ENCODE results near the gene PPP1R37.

The PPP1R37 gene

DNA sequence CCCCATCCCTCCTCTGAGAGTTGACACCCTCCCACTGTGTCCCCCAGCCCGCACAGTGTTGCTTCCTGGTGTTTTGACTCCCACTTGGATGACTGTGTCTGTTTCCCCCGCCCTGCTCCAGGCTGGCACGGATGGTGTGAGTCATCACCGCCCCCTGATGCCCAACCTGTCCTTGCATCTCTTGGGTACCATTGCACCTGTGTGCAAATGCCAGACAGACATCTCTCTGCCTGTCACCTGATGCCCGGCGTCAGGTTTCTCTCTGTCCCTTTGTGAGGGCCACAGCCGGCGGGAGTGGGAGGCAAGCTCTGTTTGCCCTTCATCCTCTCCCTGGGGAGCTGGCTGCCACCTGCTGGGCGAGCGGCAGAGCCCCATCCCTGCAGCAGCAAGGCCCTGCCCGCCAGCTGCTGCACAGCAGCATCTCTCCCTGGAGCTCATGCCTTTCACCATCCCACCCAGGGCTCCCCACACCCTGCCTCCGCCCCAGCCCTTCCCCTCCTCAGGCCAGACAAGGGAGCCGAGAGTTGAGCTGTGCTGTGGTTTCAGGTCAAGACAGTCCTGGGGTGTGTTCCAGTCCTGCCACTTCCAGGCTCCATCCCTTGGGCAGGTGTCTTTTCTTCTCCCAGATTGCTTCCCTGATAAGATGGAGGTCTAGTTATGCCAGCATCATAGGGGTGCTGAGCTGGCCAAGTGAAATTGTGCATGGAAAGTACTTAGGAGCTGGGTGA is 38.1 kb downstream of the PPP1R37 start:
- no peaks in the 10 kb centered on the region for H3K4me1 ChIP-seq (ENCODE audit: control insufficient read depth in 1 of 2, insufficient read depth in 2 of 2, low read length in 2 of 2)
- no peaks in the 10 kb centered on the region for H3K27me3 ChIP-seq (ENCODE audit: low read depth, low read length)
- no peak overlapping the region for H3K4me3 ChIP-seq (ENCODE audit: low read depth in 1 of 2, low read length in 2 of 2)
- no peaks in the 10 kb centered on the region for H3K9me3 ChIP-seq (ENCODE audit: control insufficient read depth in 1 of 2, low read length in 2 of 2)
- H3K36me3 ChIP-seq (ENCODE audit: control insufficient read depth in 1 of 2, insufficient read depth in 2 of 2, low read length in 2 of 2), result peaks cover 0 to 6% of the 10 kb centered on the region in 2 donors
- H3K27ac ChIP-seq (ENCODE audit: low read length), result no peak overlapping the region

DNA sequence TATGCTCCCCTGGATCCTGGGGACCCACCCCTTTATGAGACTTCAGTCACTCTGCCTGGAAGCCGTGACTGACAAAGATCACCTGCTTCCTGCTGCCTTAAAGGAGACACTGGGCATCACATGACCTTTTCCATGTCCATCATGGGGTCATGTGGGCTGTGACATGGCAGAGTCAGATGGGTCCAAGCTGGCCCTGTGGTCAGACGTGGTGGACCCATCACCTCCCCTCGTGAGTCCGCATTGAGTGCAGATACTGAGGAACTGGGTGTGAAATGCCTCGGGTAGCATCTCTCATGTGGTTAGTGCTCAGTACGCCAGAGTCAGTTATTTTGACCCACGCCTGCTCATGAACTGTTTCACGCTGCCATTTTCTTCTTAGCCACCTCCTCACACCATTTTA is 40.7 kb downstream of the PPP1R37 start:
- Histone ChIP-seq H3K27ac (ENCODE audit: low read length) (no peak overlapping the region), H3K4me3 (ENCODE audit: low read depth in 1 of 2, low read length in 2 of 2) (no peak overlapping the region), H3K4me1 (ENCODE audit: control insufficient read depth in 1 of 2, insufficient read depth in 2 of 2, low read length in 2 of 2) (peaks cover 3 to 11% of the 10 kb centered on the region in 2 donors), H3K9me3 (ENCODE audit: control insufficient read depth in 1 of 2, low read length in 2 of 2) (no peaks in the 10 kb centered on the region), H3K27me3 (ENCODE audit: low read depth, low read length) (no peaks in the 10 kb centered on the region), H3K36me3 (ENCODE audit: control insufficient read depth in 1 of 2, insufficient read depth in 2 of 2, low read length in 2 of 2) (peaks cover 0 to 3% of the 10 kb centered on the region in 2 donors)

DNA sequence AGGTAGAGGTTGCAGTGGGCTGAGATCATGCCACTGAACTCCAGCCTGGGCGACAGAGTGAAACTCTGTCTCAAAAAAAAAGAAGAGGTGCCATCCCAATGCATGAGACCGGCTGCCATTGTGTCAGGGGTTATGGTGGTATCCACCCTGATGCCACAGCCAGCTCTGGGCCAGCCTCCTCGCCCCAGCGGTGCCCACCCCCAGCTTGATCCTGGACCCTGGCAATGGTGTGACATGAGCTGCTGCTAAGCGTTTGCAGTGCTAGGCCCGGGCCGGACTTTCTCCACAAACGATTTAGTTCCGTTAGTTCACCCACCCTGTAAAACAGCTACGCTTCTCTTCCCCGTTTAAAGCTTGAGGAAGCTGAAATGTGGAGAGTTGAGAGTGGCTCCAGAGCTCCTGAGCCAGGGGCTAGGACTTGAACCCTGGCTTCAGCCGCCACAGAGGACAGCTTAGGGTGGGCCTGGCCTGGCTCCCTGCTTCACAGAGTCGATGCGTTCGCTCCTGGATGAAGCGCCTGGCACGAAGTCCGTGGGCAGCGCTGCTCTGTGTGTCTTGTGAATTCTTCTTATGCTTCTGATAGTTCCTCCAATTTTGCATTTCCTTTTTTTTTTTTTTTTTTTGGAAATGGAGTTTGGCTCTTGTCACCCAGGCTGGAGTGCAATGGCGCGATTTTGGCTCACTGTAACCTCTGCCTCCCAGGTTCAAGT is 42.4 kb downstream of the PPP1R37 start:
- Histone ChIP-seq H3K36me3 (ENCODE audit: control insufficient read depth in 1 of 2, insufficient read depth in 2 of 2, low read length in 2 of 2) (peaks cover 0 to under 1% of the 10 kb centered on the region in 2 donors), H3K4me1 (ENCODE audit: control insufficient read depth in 1 of 2, insufficient read depth in 2 of 2, low read length in 2 of 2) (peaks cover 3 to 11% of the 10 kb centered on the region in 2 donors), H3K27me3 (ENCODE audit: low read depth, low read length) (no peaks in the 10 kb centered on the region), H3K27ac (ENCODE audit: low read length) (no peak overlapping the region), H3K9me3 (ENCODE audit: control insufficient read depth in 1 of 2, low read length in 2 of 2) (no peaks in the 10 kb centered on the region), H3K4me3 (ENCODE audit: low read depth in 1 of 2, low read length in 2 of 2) (no peak overlapping the region)

DNA sequence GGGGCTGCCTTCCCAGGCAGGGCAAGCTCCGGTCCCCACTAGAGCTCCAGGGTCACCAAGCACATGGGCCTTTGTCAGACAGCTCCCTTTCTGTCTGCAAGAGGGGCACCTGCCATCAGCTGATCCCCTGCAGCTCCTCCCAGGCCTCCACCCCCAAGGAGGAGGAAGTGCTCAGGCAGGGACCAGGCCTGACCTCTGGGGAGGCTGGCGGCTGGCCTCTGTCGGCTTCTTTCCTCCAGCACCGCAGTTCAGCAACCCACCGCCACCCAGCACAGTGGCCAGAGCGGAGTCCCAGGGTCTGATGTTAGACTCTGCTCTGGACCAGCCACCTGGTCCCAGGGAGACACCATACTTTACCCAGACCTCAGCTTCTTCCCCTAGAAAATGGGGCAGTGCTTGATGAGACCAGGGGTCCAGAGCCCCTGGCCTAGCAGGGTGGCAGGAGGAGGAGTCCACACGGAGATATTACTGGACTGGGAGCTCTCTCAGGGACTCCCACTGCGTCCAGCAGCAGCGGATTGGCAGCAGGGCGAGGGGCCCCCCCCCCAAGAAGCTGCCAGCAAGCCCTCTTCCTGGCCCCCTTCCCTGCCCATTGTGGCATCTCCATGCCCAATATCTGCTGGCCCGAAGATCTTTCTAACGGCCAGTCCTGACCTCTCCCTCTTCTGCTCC is 43.7 kb downstream of the PPP1R37 start:
- H3K36me3 ChIP-seq (ENCODE audit: control insufficient read depth in 1 of 2, insufficient read depth in 2 of 2, low read length in 2 of 2), result peaks cover 0 to 14% of the 10 kb centered on the region in 2 donors
- no peaks in the 10 kb centered on the region for H3K27me3 ChIP-seq (ENCODE audit: low read depth, low read length)
- no peak overlapping the region for H3K4me3 ChIP-seq (ENCODE audit: low read depth in 1 of 2, low read length in 2 of 2)
- no peak overlapping the region for H3K27ac ChIP-seq (ENCODE audit: low read length)
- peaks cover 3 to 11% of the 10 kb centered on the region in 2 donors for H3K4me1 ChIP-seq (ENCODE audit: control insufficient read depth in 1 of 2, insufficient read depth in 2 of 2, low read length in 2 of 2)
- no peaks in the 10 kb centered on the region for H3K9me3 ChIP-seq (ENCODE audit: control insufficient read depth in 1 of 2, low read length in 2 of 2)

DNA sequence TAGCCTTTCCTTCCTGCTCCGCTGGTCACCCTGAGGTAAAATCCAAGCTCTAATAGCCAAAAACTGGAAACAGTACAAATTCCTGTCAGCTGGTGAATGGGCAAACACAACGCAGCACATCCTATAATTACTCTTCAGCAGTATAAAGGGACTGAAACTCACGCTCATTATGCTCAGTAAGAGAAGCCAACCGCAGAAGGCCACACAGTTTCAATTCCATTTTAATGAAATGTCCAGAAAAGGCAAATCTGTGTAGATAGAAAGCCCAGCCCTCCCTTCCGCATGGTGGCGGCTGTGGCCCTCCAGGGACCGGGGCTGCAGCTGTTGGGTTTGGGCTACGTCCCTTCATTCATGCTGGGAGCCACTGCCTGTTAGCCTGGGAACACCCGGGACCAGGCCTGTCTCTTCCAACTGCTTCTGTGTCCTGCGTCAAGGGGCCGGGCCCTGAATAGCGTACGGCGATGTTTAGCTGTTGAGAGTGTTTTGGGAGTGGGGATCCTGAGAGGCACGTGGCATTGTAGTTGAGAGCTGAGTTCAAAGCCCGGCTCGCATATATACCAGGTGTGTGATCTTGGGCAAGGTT is 44.3 kb downstream of the PPP1R37 start:
- H3K27ac ChIP-seq (ENCODE audit: low read length), result no peak overlapping the region
- no peaks in the 10 kb centered on the region for H3K27me3 ChIP-seq (ENCODE audit: low read depth, low read length)
- H3K4me3 ChIP-seq (ENCODE audit: low read depth in 1 of 2, low read length in 2 of 2), result no peak overlapping the region
- H3K4me1 ChIP-seq (ENCODE audit: control insufficient read depth in 1 of 2, insufficient read depth in 2 of 2, low read length in 2 of 2), result peaks cover 3 to 11% of the 10 kb centered on the region in 2 donors
- H3K9me3 ChIP-seq (ENCODE audit: control insufficient read depth in 1 of 2, low read length in 2 of 2), result no peaks in the 10 kb centered on the region
- peaks cover 1 to 20% of the 10 kb centered on the region in 2 donors for H3K36me3 ChIP-seq (ENCODE audit: control insufficient read depth in 1 of 2, insufficient read depth in 2 of 2, low read length in 2 of 2)

DNA sequence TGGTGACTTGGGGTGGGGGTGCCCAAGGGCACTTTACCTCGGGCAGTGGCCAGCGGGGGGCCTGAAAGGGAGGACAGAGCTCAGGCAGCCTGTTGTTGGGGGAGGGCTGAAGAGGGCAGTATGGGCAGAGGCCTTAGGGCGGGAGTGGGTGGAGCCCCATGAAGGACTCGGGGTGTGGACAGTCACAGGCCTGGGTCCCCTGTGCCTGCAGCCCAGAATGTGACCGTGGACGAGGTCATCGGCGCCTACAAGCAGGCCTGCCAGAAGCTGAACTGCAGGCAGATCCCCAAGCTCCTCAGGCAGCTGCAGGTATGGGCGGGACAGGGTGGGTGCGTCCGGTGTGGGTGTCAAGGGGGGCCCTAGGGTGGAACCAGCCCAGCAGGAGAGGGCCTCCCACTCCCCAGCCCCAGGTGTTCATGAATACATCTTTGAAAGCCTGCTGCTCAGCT is 45.3 kb downstream of the PPP1R37 start:
- Histone ChIP-seq H3K4me1 (ENCODE audit: control insufficient read depth in 1 of 2, insufficient read depth in 2 of 2, low read length in 2 of 2) (peaks cover 3 to 11% of the 10 kb centered on the region in 2 donors), H3K27ac (ENCODE audit: low read length) (no peak overlapping the region), H3K9me3 (ENCODE audit: control insufficient read depth in 1 of 2, low read length in 2 of 2) (no peaks in the 10 kb centered on the region), H3K36me3 (ENCODE audit: control insufficient read depth in 1 of 2, insufficient read depth in 2 of 2, low read length in 2 of 2) (peaks cover 4 to 30% of the 10 kb centered on the region in 2 donors), H3K4me3 (ENCODE audit: low read depth in 1 of 2, low read length in 2 of 2) (no peak overlapping the region), H3K27me3 (ENCODE audit: low read depth, low read length) (no peaks in the 10 kb centered on the region)

DNA sequence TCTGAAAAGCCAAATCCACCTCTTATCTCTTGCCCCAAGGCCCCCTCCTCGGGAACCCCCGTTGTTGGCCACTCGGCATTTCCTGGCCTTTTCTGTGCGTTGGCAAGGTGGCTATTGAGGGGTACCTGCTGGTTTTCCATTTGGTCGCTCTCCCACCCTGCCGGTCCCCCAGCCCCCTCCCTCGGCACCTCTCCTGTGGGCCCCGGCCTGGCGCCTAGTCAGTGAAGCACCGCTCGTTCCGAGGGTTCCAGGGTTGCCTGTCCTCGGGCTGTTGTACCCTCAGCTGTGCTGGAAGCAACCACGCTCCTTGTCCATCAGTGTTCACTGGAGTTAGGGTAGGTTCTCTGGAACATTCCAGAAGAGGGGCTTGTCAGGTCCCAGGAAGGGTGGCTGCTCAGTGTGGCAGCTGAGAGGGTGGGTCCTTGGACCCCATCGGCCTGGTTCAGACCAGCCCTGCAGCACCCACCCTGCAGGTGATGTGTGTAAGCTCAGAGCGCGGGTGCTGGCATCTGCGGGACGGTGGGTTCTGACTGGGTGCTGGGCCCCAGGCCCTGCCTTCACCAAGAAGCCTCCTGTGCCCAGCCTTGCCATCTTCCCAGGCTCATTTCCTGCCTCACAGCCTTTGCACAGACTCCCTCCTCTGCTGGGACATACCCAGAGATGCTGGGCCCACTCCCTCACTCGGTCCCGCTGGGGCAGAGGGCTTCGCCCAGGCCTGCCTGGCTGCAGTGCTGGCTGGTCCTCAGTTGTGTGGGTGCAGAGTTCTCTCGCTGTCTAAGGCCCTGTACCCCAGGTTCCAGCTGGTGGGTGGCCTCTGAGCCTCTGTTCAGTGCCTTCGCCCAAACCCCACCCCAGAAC is 46.5 kb downstream of the PPP1R37 start:
- H3K27me3 ChIP-seq (ENCODE audit: low read depth, low read length), result no peaks in the 10 kb centered on the region
- H3K9me3 ChIP-seq (ENCODE audit: control insufficient read depth in 1 of 2, low read length in 2 of 2), result no peaks in the 10 kb centered on the region
- no peak overlapping the region for H3K4me3 ChIP-seq (ENCODE audit: low read depth in 1 of 2, low read length in 2 of 2)
- peaks cover 3 to 11% of the 10 kb centered on the region in 2 donors for H3K4me1 ChIP-seq (ENCODE audit: control insufficient read depth in 1 of 2, insufficient read depth in 2 of 2, low read length in 2 of 2)
- H3K36me3 ChIP-seq (ENCODE audit: control insufficient read depth in 1 of 2, insufficient read depth in 2 of 2, low read length in 2 of 2), result peaks cover 4 to 38% of the 10 kb centered on the region in 2 donors
- H3K27ac ChIP-seq (ENCODE audit: low read length), result no peak overlapping the region

DNA sequence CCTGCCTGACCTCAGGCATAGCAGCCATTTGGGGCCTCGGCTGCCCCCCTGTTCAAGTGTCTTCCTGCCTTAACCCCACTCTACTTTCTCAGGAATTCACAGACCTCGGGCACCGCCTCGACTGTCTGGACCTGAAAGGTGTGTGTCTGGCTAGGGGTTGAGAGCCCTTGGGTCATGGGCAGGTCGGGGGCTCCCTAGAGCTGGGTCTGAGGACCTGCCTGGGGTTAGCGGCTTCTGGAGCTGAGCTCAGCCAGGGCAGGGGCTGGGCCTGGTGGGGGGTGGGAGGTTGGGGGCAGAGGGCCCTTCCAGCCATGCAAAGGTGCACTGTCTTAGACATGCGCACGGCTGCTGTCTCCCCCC is 47.1 kb downstream of the PPP1R37 start:
- Histone ChIP-seq H3K9me3 (ENCODE audit: control insufficient read depth in 1 of 2, low read length in 2 of 2) (no peaks in the 10 kb centered on the region), H3K36me3 (ENCODE audit: control insufficient read depth in 1 of 2, insufficient read depth in 2 of 2, low read length in 2 of 2) (peaks cover 4 to 44% of the 10 kb centered on the region in 2 donors), H3K27ac (ENCODE audit: low read length) (no peak overlapping the region), H3K27me3 (ENCODE audit: low read depth, low read length) (no peaks in the 10 kb centered on the region), H3K4me1 (ENCODE audit: control insufficient read depth in 1 of 2, insufficient read depth in 2 of 2, low read length in 2 of 2) (peaks cover 3 to 11% of the 10 kb centered on the region in 2 donors), H3K4me3 (ENCODE audit: low read depth in 1 of 2, low read length in 2 of 2) (no peak overlapping the region)

DNA sequence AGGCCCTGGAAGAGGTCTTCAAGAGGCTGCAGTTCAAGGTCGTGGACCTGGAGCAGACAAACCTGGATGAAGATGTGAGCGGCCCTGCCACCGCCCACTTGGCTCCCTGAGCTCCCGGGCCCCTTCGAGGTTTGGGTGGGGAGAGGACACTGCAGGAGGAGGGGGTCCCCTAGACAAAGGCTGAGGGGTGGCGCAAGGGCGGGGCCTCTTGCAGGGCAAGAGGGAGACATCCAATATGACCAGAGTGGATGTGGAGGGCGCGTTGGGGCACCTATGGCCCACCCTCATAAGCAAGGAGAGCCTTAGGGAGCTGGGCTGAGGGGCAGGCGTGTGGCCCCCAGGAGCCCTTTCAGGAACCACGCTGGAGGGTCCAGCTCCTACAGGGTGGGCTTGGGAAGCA is 47.6 kb downstream of the PPP1R37 start:
- no peak overlapping the region for H3K4me3 ChIP-seq (ENCODE audit: low read depth in 1 of 2, low read length in 2 of 2)
- H3K9me3 ChIP-seq (ENCODE audit: control insufficient read depth in 1 of 2, low read length in 2 of 2), result no peaks in the 10 kb centered on the region
- H3K36me3 ChIP-seq (ENCODE audit: control insufficient read depth in 1 of 2, insufficient read depth in 2 of 2, low read length in 2 of 2), result peaks cover 4 to 48% of the 10 kb centered on the region in 2 donors
- H3K27ac ChIP-seq (ENCODE audit: low read length), result no peak overlapping the region
- H3K4me1 ChIP-seq (ENCODE audit: control insufficient read depth in 1 of 2, insufficient read depth in 2 of 2, low read length in 2 of 2), result peaks cover 3 to 11% of the 10 kb centered on the region in 2 donors
- H3K27me3 ChIP-seq (ENCODE audit: low read depth, low read length), result no peaks in the 10 kb centered on the region

DNA sequence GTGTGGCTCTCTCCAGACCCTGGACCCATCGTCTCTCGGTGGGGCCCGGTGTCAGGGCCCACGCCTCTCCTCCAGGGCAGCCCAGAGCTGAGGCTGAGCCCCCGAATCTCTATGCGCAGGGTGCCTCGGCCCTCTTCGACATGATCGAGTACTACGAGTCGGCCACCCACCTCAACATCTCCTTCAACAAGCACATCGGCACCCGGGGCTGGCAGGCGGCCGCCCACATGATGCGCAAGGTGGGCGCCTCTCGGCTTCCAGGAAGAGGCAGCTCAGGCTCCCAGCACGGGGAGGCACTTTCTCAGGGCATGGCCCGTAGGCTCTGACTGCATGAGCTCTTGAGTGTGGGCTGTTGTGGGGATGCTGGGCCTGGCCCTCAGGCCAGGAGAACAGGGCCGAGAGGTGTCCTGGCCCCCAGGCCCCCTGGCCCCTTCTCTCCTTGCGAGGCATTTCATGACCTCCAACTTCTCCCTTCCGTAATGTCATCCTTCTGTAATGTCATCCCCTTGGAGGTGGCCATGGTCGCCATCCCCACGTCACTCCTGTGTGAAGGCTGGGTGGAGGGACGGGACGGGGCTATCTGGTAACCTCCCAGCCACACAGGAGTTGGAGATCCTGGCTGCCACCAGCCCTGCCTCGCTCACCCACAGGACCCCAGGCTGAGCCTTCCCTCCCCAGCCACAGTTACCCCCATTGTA is 48.4 kb downstream of the PPP1R37 start:
- Histone ChIP-seq H3K4me3 (ENCODE audit: low read depth in 1 of 2, low read length in 2 of 2) (no peak overlapping the region), H3K4me1 (ENCODE audit: control insufficient read depth in 1 of 2, insufficient read depth in 2 of 2, low read length in 2 of 2) (peaks cover 3 to 11% of the 10 kb centered on the region in 2 donors), H3K36me3 (ENCODE audit: control insufficient read depth in 1 of 2, insufficient read depth in 2 of 2, low read length in 2 of 2) (peaks cover 4 to 55% of the 10 kb centered on the region in 2 donors), H3K9me3 (ENCODE audit: control insufficient read depth in 1 of 2, low read length in 2 of 2) (no peaks in the 10 kb centered on the region), H3K27me3 (ENCODE audit: low read depth, low read length) (no peaks in the 10 kb centered on the region), H3K27ac (ENCODE audit: low read length) (no peak overlapping the region)
